Skeletal muscle cell (primary cell): Measurements from ENCODE around the gene TPST1.
"Not testable (repeated sequence)": the region's sequence is repeated elsewhere in the genome, so short reads cannot be mapped to it uniquely, and the experiment has no call there.

ENCODE experiments used
- DNase-seq: peaks from one replicate; pipeline ENCODE4 v3.0.0-alpha.2; 2010; ENCODE audit warnings: low read depth
- H3K4me3 ChIP-seq: 2 replicates; pipeline ENCODE4 v1.5.1; 2011; ENCODE audit warnings: low read depth, mild to moderate bottlenecking, control low read depth, low read length, moderate library complexity

TPST1 gene

GRCh38 chr7:66362136-66362535, 157.0 kb downstream of the TPST1 start:
- no peak overlapping the region for H3K4me3 ChIP-seq
- DNase-seq, result no peak

GRCh38 chr7:66363635-66364034, 158.5 kb downstream of the TPST1 start:
- no peak for DNase-seq
- no peak overlapping the region for H3K4me3 ChIP-seq

DNA sequence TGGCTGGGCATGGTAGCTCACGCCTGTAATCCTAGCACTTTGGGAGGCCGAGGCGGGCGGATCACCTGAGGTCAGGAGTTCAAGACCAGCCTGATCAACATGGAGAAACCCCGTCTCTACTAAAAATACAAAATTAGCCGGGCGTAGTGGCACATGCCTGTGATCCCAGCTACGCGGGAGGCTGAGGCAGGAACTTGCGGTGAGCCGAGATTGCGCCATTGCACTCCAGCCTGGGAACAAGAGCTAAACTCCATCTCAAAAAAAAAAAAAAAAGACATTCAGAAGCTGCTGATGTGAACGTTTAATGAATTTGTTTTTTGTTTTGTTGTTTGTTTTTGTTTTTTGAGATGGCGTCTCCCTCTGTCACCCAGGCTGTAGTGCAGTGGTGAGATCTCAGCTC, 159.9 kb downstream of the TPST1 start:
- DNase-seq, H3K4me3 ChIP-seq: not testable (repeated sequence)

DNA sequence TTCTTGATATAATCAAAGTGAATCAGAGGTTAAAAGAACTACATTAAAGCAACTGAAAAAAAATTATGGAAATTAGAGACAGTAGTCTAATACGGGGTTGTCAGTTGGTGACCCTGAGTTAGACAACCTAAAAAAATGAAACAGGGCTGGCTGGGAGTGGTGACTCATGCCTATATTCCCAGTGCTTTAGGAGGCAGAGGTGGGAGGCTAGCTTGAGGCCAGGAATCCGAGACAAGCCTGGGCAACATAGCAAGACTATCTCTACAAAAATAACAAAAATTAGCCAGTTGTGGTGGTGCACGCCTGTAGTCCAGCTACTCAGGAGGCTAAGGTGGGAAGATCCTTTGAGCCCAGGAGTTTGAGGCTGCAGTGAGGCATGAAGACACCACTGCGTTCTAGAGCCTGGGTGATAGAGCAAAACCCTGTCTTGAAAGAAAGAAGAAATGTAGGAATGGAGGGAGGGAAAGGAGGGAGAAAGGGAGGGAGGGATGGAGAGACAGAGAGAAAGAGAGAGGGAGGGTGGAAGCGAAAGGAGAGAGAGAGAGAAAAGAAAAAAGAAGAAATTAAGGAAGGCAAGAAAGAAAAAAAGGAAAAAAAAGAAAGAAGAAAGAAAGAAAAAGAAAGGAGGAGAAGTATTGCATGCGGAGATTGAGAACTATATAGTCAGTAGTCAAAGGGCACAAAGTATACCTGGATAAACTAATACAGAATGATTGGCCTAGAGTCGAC, 166.1 kb downstream of the TPST1 start:
- H3K4me3 ChIP-seq, result no peak overlapping the region
- DNase-seq, result no peak

DNA sequence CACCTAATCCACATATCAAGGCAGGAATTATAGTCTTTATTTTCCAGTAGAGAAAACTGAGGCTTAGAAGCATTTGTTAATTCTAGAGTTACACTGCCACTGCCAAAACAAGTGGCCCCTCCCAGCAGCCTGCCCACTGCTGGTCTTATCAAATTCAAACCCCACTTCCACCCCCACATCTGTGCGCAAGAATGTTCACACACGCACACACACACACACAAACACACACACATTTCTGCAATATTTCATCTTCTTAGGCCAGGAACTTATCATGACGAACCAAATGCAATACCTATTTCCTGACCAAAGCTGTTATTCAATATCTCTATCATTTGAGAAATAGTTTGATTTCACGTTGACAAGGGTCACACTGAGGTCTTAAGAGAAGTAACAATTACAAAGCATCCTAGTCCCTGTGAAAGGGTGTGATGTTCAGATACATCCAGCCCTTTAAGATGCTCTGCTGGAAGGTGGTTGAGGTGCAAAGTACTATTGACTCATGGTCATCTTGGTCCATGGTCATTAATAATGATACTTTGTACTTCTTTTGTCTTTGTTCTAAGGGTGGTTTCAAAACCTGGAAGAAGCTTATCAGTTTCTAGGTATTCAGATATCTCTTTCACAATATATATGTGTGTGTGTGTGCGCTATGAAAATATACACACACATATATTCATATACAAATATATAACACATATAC, 169.2 kb downstream of the TPST1 start:
- H3K4me3 ChIP-seq, DNase-seq: not testable (repeated sequence)

GRCh38 chr7:66376264-66376945, 171.3 kb downstream of the TPST1 start:
- DNase-seq, result no peak
- H3K4me3 ChIP-seq, result no peak overlapping the region

- no peak for DNase-seq
Measured at GRCh38 chr7:66377045-66377444, 171.9 kb downstream of the TPST1 start.

GRCh38 chr7:66377714-66378113, 172.6 kb downstream of the TPST1 start:
- H3K4me3 ChIP-seq, result no peak overlapping the region
- no peak for DNase-seq

More at GRCh38 chr7:66377045-66377444, 171.9 kb downstream of the TPST1 start:
- H3K4me3 ChIP-seq, result no peak overlapping the region

DNA sequence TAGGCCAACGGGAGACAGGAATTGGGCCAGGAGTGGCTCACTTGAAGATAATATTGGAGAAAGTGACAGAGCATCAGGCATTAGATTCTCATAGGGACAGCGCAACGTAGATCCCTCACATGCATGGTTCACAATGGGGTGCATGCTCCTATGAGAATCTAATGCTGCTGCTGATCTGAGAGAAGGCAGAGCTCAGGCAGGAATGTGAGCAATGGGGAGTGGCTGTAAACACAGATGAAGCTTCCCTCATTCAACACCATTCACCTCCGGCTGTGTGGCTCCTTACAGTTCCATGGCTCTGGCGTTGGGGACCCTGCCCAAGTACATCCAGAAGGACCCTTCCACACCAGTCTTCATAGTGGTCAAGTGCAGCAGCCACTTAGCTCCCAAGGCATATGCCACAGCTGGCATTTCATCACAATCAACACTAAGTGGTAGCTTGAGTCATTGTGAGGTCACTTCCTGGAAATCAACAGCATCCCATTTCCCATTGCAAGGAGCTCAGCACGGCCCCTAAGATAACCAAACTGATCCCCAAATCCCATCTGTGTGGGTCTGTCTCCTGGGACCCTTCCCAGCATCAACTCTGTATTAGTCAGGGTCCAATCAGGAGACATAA, 174.5 kb downstream of the TPST1 start:
- DNase-seq, result no peak
- no peak overlapping the region for H3K4me3 ChIP-seq

GRCh38 chr7:66380272-66380888, 175.2 kb downstream of the TPST1 start:
- DNase-seq, result no peak

DNA sequence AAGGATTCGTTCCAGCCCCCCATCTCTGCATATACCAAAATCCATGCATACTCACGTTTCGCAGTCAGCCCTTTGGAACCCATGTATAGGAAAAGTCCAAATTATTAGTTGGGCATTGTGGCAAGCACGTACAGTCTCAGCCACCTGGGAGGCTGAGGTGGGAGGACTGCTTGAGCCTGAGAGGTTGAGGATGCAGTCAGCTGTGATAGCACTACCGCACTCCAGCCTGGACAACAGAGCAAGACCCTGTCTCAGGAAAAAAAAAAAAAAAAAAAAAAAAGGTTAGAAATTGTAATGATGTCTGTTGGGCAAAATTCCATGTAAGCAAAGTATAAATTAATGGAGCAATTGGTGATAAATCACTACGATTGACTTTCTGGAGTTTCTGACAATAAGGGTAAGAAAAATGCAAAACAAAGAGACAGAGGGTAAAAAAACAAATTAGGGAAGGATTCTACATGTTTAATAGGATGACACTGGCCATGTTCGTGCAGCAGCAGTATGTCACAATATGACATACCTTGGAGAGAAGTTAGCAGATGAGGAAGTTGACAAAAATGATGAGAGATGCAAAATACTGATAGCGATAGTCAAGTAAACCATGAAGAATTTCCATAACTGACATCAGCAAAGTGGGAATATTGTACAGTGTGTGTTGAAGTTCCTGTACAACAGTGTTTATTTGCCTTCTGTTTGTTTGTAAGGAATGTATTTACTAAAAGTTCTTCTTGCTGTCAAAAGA, 177.2 kb downstream of the TPST1 start:
- H3K4me3 ChIP-seq, DNase-seq: not testable (repeated sequence)

More at GRCh38 chr7:66380272-66380888, 175.2 kb downstream of the TPST1 start:
- H3K4me3 ChIP-seq, result no peak overlapping the region

DNA sequence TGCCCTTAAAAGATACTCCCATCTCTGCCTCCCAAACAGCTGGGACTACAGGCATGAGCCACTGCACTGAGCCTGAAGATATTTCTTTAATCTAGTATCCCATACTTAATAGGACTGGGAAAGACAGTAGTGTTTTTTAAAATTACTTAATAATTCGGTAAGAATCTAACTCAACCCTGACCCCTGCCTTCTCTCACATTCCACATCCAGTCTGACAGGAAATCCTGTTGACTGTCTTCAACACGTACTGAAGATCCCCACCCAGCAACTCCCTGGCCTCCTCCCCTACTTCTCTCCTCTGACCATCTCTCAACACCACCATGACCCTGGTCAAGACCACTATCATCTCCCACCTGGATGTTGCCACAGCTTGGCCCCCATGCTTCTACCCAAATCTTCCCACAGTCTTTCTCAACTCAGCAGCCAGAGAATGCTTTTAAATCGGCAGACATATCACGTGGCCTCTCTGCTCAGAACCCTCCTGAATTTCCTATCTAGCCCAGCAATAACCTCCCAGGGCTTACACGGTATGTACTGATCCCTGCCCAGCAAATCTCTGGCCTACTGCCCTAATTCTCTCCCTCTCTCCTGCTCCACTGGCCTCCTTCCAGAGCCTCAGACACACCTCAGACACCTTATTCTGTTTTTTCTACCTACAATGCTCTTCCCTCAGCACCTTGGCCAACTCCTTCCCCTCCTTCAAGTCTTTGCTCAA, 180.2 kb downstream of the TPST1 start:
- not testable (repeated sequence) for H3K4me3 ChIP-seq, DNase-seq

DNA sequence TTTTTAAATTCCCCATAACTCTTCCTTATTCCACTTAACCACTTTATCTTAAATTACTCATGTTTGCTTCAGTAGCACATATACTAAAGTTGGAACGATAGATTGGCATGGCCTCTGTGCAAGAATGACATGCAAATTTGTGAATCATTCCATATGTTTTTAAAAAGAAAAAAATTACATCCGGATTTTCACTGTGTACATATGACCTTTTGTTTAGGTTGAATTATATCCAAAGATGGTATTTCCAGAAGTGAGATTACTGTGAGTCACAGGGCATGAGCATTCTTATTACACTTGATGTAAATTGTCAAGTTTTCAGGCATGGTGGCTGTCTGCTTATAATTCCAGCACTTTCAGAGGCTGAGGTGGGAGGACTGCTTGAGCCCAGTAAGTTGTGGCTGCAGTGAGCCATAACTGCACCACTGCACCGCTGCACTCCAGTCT, 190.0 kb downstream of the TPST1 start:
- peak; percentile 48 for DNase-seq
- H3K4me3 ChIP-seq, result not testable (repeated sequence)

DNA sequence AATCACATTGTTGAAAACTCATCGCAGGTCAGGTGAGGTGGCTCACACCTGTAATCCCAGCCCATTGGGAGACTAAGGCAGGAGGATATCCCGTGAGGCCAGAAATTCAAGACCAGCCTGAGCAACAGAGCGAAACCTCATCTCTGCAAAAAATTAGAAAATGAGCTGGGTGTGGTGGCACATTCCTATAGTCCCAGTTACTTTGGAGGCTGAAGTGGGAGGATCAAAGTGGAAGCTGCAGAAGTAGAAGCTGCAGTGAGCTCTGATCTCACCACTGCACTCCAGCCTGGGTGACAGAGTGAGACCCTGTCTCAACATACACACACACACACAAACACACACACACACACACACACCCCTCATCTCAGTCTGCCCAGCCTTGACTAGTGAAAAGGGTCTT, 190.9 kb downstream of the TPST1 start:
- H3K4me3 ChIP-seq, DNase-seq: not testable (repeated sequence)

DNA sequence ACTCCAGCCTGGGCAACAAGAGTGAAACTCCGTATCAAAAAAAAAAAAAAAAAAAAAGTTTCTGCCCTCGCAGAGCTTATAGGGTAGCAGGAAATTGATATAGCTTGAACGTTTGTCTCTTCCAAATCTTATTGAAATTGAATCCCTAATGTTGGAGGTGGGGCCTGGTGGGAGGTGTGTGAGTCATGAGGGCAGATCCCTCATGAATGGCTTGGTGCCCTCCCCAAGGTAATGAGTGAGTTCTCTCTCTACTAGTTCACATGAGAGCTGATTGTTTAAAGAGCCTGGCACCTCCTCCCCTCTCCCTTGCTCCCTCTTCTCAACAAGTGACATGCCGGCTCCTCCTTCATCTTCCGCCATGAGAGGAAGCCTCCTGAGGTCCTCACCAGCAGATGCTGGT, 193.7 kb downstream of the TPST1 start:
- DNase-seq, result not testable (repeated sequence)

DNA sequence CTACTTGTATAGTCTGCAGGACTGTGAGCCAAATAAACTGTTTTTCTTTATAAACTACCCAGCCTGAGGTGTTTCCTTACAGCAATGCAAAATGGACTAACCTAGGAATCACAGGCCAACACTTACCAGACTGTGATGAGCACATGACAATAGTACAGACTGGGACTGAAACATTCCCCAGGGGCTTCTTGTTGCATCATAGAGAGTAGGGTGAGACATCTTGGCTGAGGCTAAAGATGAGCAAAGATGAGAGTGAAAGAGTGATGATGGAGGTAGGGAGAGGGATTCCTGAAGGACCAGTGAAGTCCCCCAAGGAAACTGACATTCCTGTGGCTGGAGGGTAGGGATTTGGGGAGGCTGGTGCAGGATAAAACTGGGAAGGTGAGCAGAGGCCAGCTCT, 194.4 kb downstream of the TPST1 start:
- peak; percentile 7 for DNase-seq

More for the DNA sequence above, 193.7 kb downstream of the TPST1 start:
- H3K4me3 ChIP-seq, result not testable (repeated sequence)

DNA sequence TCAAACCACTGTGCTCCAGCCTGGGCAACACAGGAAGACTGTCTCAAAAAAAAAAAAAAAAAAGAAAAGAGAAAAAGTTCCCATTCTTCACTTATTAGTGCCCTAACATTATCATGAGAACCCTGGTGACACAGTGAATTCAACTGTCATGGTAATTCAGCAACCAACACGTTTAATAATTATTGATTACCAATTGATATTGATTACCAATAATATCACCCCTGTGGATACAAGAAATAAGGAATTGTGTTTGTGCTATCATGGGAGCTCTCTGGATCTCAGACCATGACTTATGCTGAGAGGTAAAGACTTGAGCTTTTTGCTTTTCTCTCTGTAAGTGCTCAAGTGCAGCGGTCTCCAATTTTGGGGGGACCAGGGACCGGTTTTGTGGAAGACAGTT, 195.3 kb downstream of the TPST1 start:
- H3K4me3 ChIP-seq, result no peak overlapping the region
- no peak for DNase-seq

More for the DNA sequence above, 194.4 kb downstream of the TPST1 start:
- no peak overlapping the region for H3K4me3 ChIP-seq

GRCh38 chr7:66401126-66401525, 196.0 kb downstream of the TPST1 start:
- H3K4me3 ChIP-seq, DNase-seq: not testable (repeated sequence)
